Esophagus muscularis mucosa (tissue), 4 donors: Measurements from ENCODE around the gene ERCC2. TPM values are rescaled to one million over a fixed set of nuclear protein-coding genes. Genes with fewer than 3 reads are reported as not detected.

Experiments used
- DNase-seq: peaks from one replicate; pipeline ENCODE4 v3.0.0-alpha.2; 2017; ENCODE audit errors: extremely low spot score
- H3K27ac ChIP-seq, 4 donors: fragments of 200-600 bp; sonication (generic); replicated peaks in 1 of 4; 1 replicate in 3 of 4; 2 replicates in 1 of 4; pipeline ENCODE4 v1.5.1; 2016 to 2019; ENCODE audit warnings: mild to moderate bottlenecking in 1 of 4
- H3K27me3 ChIP-seq, 4 donors: fragments of 200-600 bp; sonication (generic); one replicate each; pipeline versions ENCODE4 v1.5.1 to v1.6.0; 2016 to 2019
- H3K36me3 ChIP-seq, 4 donors: fragments of 200-600 bp; sonication (generic); one replicate each; pipeline ENCODE4 v1.5.1; 2016 to 2019
- H3K4me1 ChIP-seq, 4 donors: fragments of 200-600 bp; sonication (generic); one replicate each; pipeline ENCODE4 v1.5.1; 2016 to 2019
- H3K4me3 ChIP-seq, 4 donors: fragments of 200-600 bp; sonication (generic); 1 replicate in 2 of 4; 2 replicates in 2 of 4; pipeline ENCODE4 v1.5.1; 2016 to 2019; ENCODE audit warnings: mild to moderate bottlenecking in 4 of 4, moderate library complexity in 1 of 4
- H3K9me3 ChIP-seq, 4 donors: fragments of 200-600 bp; sonication (generic); 1 replicate in 3 of 4; 2 replicates in 1 of 4; pipeline ENCODE4 v1.5.1; 2016 to 2019
- CTCF ChIP-seq, 3 experiments: fragments of 200-600 bp in 2 of 3; fragments of 450-650 bp in 1 of 3; sonication (generic) in 2 of 3; IDR thresholded peaks; one replicate each; pipeline ENCODE4 v1.5.1; 2017 to 2019; ENCODE audit warnings: antibody characterized with exemption in 3 of 3, mild to moderate bottlenecking in 2 of 3, moderate library complexity in 1 of 3
- EP300 ChIP-seq: sonication (generic); formaldehyde crosslinking; IDR thresholded peaks from one replicate; pipeline ENCODE4 v1.6.1; 2017; ENCODE audit warnings: antibody characterized with exemption
- POLR2A ChIP-seq: fragments of 450-650 bp; IDR thresholded peaks from one replicate; pipeline ENCODE4 v1.6.1; 2017; ENCODE audit warnings: antibody characterized with exemption, moderate library complexity, mild to moderate bottlenecking, low read depth
- POLR2AphosphoS5 ChIP-seq, 2 donors: sonication (generic); formaldehyde crosslinking; IDR thresholded peaks; one replicate each; pipeline ENCODE4 v1.6.1; 2017; ENCODE audit warnings: antibody characterized with exemption in 2 of 2
- WGBS: methylation state at CpG from one replicate; pipeline ENCODE4 v1.1.5; 2018; 5-methylcytosine and 5-hydroxymethylcytosine counted together
- intact Hi-C: fragments of 100-400 bp; cut with DNase I; formaldehyde crosslinking; loops from one replicate; pipeline ENCODE4 v1.15.1; 2023
- total RNA-seq, 4 donors: library from RNA; depleted of rRNA; stranded (reverse); fragments of >200 nt; gene quantifications; one replicate each; pipeline versions ENCODE4 v1.1.0 to v1.2.1, GENCODE V29; 2016

ERCC2 gene
- total RNA-seq, 4 donors from 2014 or later = 6.5 to 16.6 (median 11.4) TPM

- Histone ChIP-seq H3K4me3 (no peak overlapping the region), H3K27ac (no peak overlapping the region), H3K9me3 (no peaks in the 10 kb centered on the region), H3K4me1 (no peaks in the 10 kb centered on the region), H3K27me3 (no peaks in the 10 kb centered on the region), H3K36me3 (peaks cover 1 to 89% (median 62%) of the 10 kb centered on the region in 4 donors)
- 94% methylated on average over 16 of the region's 20 CpGs for WGBS
- no peak for TF ChIP-seq CTCF (IDR thresholded peaks at IDR 0.05)
- TF ChIP-seq POLR2AphosphoS5 (IDR thresholded peaks at IDR 0.05) = no peak
- TF ChIP-seq EP300 = no peak
- no peak for TF ChIP-seq POLR2A
- intact Hi-C loops = no loop called here
- DNase-seq = no peak
Observed at GRCh38 chr19:45356760-45357444, 13.5 kb downstream of the ERCC2 start.

- no peaks in the 10 kb centered on the region for H3K4me1 ChIP-seq
- H3K4me3 ChIP-seq = no peak overlapping the region
- intact Hi-C loops = no loop called here
- TF ChIP-seq POLR2AphosphoS5 (IDR thresholded peaks at IDR 0.05) = no peak
- TF ChIP-seq POLR2A = no peak
- TF ChIP-seq EP300 = no peak
- TF ChIP-seq CTCF (IDR thresholded peaks at IDR 0.05) = no peak
- no peak overlapping the region for H3K27ac ChIP-seq
- H3K9me3 ChIP-seq = no peaks in the 10 kb centered on the region
- no peaks in the 10 kb centered on the region for H3K27me3 ChIP-seq
- H3K36me3 ChIP-seq = peaks cover 6 to 89% (median 62%) of the 10 kb centered on the region in 4 donors
- WGBS = 90% methylated on average over 2 of the region's 9 CpGs
- no peak for DNase-seq
Observed at GRCh38 chr19:45355910-45356309, 14.5 kb downstream of the ERCC2 start.

GRCh38 chr19:45355402-45355801 is 15.0 kb downstream of the ERCC2 start:
- Histone ChIP-seq H3K9me3 (no peaks in the 10 kb centered on the region), H3K27ac (no peak overlapping the region), H3K4me3 (no peak overlapping the region), H3K4me1 (no peaks in the 10 kb centered on the region), H3K27me3 (no peaks in the 10 kb centered on the region), H3K36me3 (peaks cover 6 to 89% (median 64%) of the 10 kb centered on the region in 4 donors)
- intact Hi-C loops = no loop called here
- DNase-seq = no peak
- WGBS = 99% methylated on average over 7 of the region's 9 CpGs
- TF ChIP-seq EP300 (no peak), POLR2A (no peak), CTCF (IDR thresholded peaks at IDR 0.05) (no peak), POLR2AphosphoS5 (IDR thresholded peaks at IDR 0.05) (no peak)

- WGBS = 97% methylated on average over 7 of the region's 11 CpGs
- no peaks in the 10 kb centered on the region for H3K27me3 ChIP-seq
- no peak overlapping the region for H3K4me3 ChIP-seq
- H3K4me1 ChIP-seq = no peaks in the 10 kb centered on the region
- intact Hi-C loops = no loop called here
- DNase-seq = no peak
- no peak for TF ChIP-seq CTCF (IDR thresholded peaks at IDR 0.05)
- no peak for TF ChIP-seq POLR2A
- no peak for TF ChIP-seq EP300
- TF ChIP-seq POLR2AphosphoS5 (IDR thresholded peaks at IDR 0.05) = no peak
- H3K36me3 ChIP-seq = peaks cover 6 to 85% (median 61%) of the 10 kb centered on the region in 4 donors
- no peak overlapping the region for H3K27ac ChIP-seq
- no peaks in the 10 kb centered on the region for H3K9me3 ChIP-seq
Observed at GRCh38 chr19:45354241-45354842, 16.0 kb downstream of the ERCC2 start.
